GM18505 (cell line): ENCODE measurements around the gene KCNJ6.

Experiments used
- ATAC-seq: cut with Tn5 transposase; IDR thresholded peaks from one replicate; pipeline ENCODE4 v1.9.1; 2021; ENCODE audit not compliant: unreplicated experiment
- POLR2A ChIP-seq: IDR thresholded peaks from 4 replicates; pipeline ENCODE4 v1.6.1; 2011; ENCODE audit warnings: borderline replicate concordance; ENCODE audit not compliant: insufficient read depth, insufficient read length; ENCODE audit errors: extremely low read depth

KCNJ6 gene

GRCh38 chr21:37804001-37804400, 112.3 kb downstream of the KCNJ6 start:
- ATAC-seq: no peak
- TF ChIP-seq POLR2A: no peak

- TF ChIP-seq POLR2A: no peak
- ATAC-seq: no peak
Observed at GRCh38 chr21:37803101-37803651, 113.1 kb downstream of the KCNJ6 start.

GRCh38 chr21:37800456-37801061, 115.7 kb downstream of the KCNJ6 start:
- ATAC-seq: no peak
- TF ChIP-seq POLR2A: no peak

- no peak for TF ChIP-seq POLR2A
- no peak for ATAC-seq
Observed at GRCh38 chr21:37800057-37800455, 116.2 kb downstream of the KCNJ6 start.

- ATAC-seq: no peak
- no peak for TF ChIP-seq POLR2A
Observed at GRCh38 chr21:37799211-37800056, 116.8 kb downstream of the KCNJ6 start.

GRCh38 chr21:37797403-37797802, 118.9 kb downstream of the KCNJ6 start:
- no peak for TF ChIP-seq POLR2A
- ATAC-seq: no peak

GRCh38 chr21:37796011-37796410, 120.2 kb downstream of the KCNJ6 start:
- no peak for ATAC-seq
- no peak for TF ChIP-seq POLR2A

- no peak for TF ChIP-seq POLR2A
- no peak for ATAC-seq
Observed at GRCh38 chr21:37793660-37794059, 122.6 kb downstream of the KCNJ6 start.

GRCh38 chr21:37792046-37792445, 124.2 kb downstream of the KCNJ6 start:
- TF ChIP-seq POLR2A: no peak
- ATAC-seq: no peak

- TF ChIP-seq POLR2A: no peak
- no peak for ATAC-seq
Observed at GRCh38 chr21:37790905-37791304, 125.4 kb downstream of the KCNJ6 start.

- no peak for ATAC-seq
- no peak for TF ChIP-seq POLR2A
Observed at GRCh38 chr21:37788503-37788902, 127.8 kb downstream of the KCNJ6 start.

GRCh38 chr21:37787456-37787855, 128.8 kb downstream of the KCNJ6 start:
- TF ChIP-seq POLR2A: no peak
- no peak for ATAC-seq

- no peak for TF ChIP-seq POLR2A
Observed at GRCh38 chr21:37784591-37785318, 131.5 kb downstream of the KCNJ6 start.

More at GRCh38 chr21:37784591-37785318, 131.5 kb downstream of the KCNJ6 start:
- no peak for ATAC-seq
